OCI-LY7 (cell line): ENCODE measurements around the gene OOSP4A. TPM values are rescaled to one million over a fixed set of nuclear protein-coding genes. Genes with fewer than 3 reads are reported as not detected.
"Not testable (repeated sequence)": the region's sequence is repeated elsewhere in the genome, so short reads cannot be mapped to it uniquely, and the experiment has no call there.

Source experiments
- BruUV-seq: library from RNA; stranded (reverse); fragments of 400-500 nt; replicated peaks from 2 replicates; lab custom pipeline; 2021; lab: Mats Ljungman, UMichigan
- CTCF ChIA-PET: fragments of 300-600 bp; sonication (Branson Sonifier 250); formaldehyde crosslinking; loops from one replicate; lab custom pipeline; 2022; ENCODE audit warnings: antibody characterized with exemption; ENCODE audit not compliant: unreplicated experiment; lab: Charles Lee
- POLR2A ChIA-PET: fragments of 300-600 bp; sonication (Branson Sonifier 250); formaldehyde crosslinking; loops from one replicate; lab custom pipeline; 2022; ENCODE audit warnings: antibody characterized with exemption; lab: Charles Lee
- DNase-seq: peaks from one replicate; pipeline ENCODE4 v3.0.0-alpha.2; 2015; ENCODE audit warnings: low spot score
- H2AFZ ChIP-seq: fragments of 200-600 bp; sonication (generic), shearing (Covaris generic); 2 replicates; pipeline ENCODE4 v1.6.1; 2014; ENCODE audit warnings: mild to moderate bottlenecking, antibody characterized with exemption, low read length, moderate library complexity
- H3K27ac ChIP-seq: fragments of 200-600 bp; sonication (generic); 2 replicates; pipeline ENCODE4 v1.5.1; 2014; ENCODE audit warnings: mixed run types, low read depth, mild to moderate bottlenecking, moderate library complexity, low read length, inconsistent platforms; ENCODE audit not compliant: poor library complexity, severe bottlenecking
- H3K36me3 ChIP-seq: fragments of 200-600 bp; sonication (generic); 2 replicates; pipeline ENCODE4 v1.6.1; 2014; ENCODE audit warnings: mild to moderate bottlenecking, antibody characterized with exemption, low read length, moderate library complexity, mixed read lengths; ENCODE audit not compliant: insufficient read depth
- H3K4me1 ChIP-seq: fragments of 200-600 bp; sonication (generic); 2 replicates; pipeline ENCODE4 v1.5.1; 2014; ENCODE audit warnings: mild to moderate bottlenecking, low read length; ENCODE audit not compliant: insufficient read depth, poor library complexity, severe bottlenecking
- H3K4me2 ChIP-seq: fragments of 200-600 bp; sonication (generic); 2 replicates; pipeline ENCODE4 v1.6.1; 2014; ENCODE audit warnings: mild to moderate bottlenecking, low read length
- H3K4me3 ChIP-seq: fragments of 200-600 bp; sonication (generic); 2 replicates; pipeline ENCODE4 v1.5.1; 2014; ENCODE audit warnings: mild to moderate bottlenecking, low read depth, low read length; ENCODE audit not compliant: poor library complexity, severe bottlenecking
- H3K79me2 ChIP-seq: fragments of 200-600 bp; sonication (generic); 2 replicates; pipeline ENCODE4 v1.6.1; 2016; ENCODE audit warnings: low read depth, mild to moderate bottlenecking, low read length, moderate library complexity, mixed read lengths; ENCODE audit not compliant: insufficient read depth
- H3K9me2 ChIP-seq: fragments of 200-600 bp; sonication (generic); 2 replicates; pipeline ENCODE4 v1.6.1; 2016; ENCODE audit warnings: mild to moderate bottlenecking, low read length, mixed read lengths; ENCODE audit not compliant: insufficient read depth
- H3K9me3 ChIP-seq: fragments of 200-600 bp; sonication (generic); 2 replicates; pipeline ENCODE4 v1.6.1; 2014; ENCODE audit warnings: mild to moderate bottlenecking, mixed run types, low read length, mixed read lengths
- H4K20me1 ChIP-seq: fragments of 200-600 bp; sonication (generic); 2 replicates; pipeline ENCODE4 v1.6.1; 2014; ENCODE audit warnings: mild to moderate bottlenecking, antibody characterized with exemption, low read length, moderate library complexity, mixed read lengths; ENCODE audit not compliant: insufficient read depth
- EZH2phosphoT487 ChIP-seq: fragments of 200-600 bp; sonication (generic); IDR thresholded peaks from 2 replicates; pipeline ENCODE4 v1.6.1; 2018; ENCODE audit warnings: low read depth, borderline replicate concordance, mild to moderate bottlenecking, mixed run types, antibody characterized with exemption, low read length, moderate library complexity, mixed read lengths
- intact Hi-C: fragments of 100-400 bp; cut with micrococcal nuclease; formaldehyde crosslinking; loops from one replicate; pipeline ENCODE4 v1.10.0; 2022; ENCODE audit not compliant: unreplicated experiment
- total RNA-seq, 2 experiments: library from RNA; depleted of rRNA in 1 of 2; stranded (reverse); fragments of >200 nt in 1 of 2; shearing (Covaris generic) in 1 of 2; gene quantifications; 2 replicates each; pipeline ENCODE4 v1.2.3, GENCODE V29; 2014 to 2022
- TF ChIP-seq, protein P1 (sequence below): fragments of 200-600 bp; sonication (generic); conservative IDR thresholded peaks from 2 replicates; pipeline ENCODE4 v1.5.1; 2014; ENCODE audit warnings: mild to moderate bottlenecking, antibody characterized with exemption, low read length, moderate library complexity, mixed read lengths

The OOSP4A gene
- total RNA-seq, 2 experiments from 2014 or later = not detected

DNA sequence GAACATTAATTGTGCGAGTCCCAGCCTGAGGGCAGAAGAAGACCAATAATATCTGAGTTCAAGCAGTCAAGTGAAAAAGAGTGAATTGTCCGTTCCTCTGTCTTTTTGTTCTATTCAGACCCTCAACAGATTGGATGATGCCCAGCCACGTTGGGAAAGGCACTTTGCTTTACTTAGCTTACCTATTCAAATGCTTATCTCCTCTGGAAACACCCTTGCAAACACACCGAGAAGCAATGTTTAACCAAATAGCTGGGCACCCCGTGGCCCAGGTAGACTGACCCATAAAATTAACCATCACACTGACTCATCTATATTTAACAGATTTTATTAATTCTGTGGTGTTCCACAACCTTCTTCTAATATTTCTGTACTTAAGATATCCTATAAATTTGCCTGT lies 9.3 kb downstream of the OOSP4A start:
- Histone ChIP-seq H3K27ac (no peak overlapping the region), H2AFZ (no peak overlapping the region), H4K20me1 (no peaks in the 10 kb centered on the region), H3K36me3 (no peaks in the 10 kb centered on the region), H3K9me2 (no peaks in the 10 kb centered on the region), H3K9me3 (no peaks in the 10 kb centered on the region), H3K4me2 (no peak overlapping the region), H3K4me3 (no peak overlapping the region), H3K4me1 (no peaks in the 10 kb centered on the region), H3K79me2 (no peaks in the 10 kb centered on the region)
- POLR2A ChIA-PET = interaction anchor here (0.6 kb wide), 1 partner anchor 21 kb away, joined by 3 read pairs; no protein-coding TSS in a partner anchor
- no peak for DNase-seq
- CTCF ChIA-PET = no interaction called here
- TF ChIP-seq, protein P1, sequence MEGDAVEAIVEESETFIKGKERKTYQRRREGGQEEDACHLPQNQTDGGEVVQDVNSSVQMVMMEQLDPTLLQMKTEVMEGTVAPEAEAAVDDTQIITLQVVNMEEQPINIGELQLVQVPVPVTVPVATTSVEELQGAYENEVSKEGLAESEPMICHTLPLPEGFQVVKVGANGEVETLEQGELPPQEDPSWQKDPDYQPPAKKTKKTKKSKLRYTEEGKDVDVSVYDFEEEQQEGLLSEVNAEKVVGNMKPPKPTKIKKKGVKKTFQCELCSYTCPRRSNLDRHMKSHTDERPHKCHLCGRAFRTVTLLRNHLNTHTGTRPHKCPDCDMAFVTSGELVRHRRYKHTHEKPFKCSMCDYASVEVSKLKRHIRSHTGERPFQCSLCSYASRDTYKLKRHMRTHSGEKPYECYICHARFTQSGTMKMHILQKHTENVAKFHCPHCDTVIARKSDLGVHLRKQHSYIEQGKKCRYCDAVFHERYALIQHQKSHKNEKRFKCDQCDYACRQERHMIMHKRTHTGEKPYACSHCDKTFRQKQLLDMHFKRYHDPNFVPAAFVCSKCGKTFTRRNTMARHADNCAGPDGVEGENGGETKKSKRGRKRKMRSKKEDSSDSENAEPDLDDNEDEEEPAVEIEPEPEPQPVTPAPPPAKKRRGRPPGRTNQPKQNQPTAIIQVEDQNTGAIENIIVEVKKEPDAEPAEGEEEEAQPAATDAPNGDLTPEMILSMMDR = no peak
- TF ChIP-seq EZH2phosphoT487 = no peak
- intact Hi-C loops = no loop called here
- BruUV-seq = no TSS peak

DNA sequence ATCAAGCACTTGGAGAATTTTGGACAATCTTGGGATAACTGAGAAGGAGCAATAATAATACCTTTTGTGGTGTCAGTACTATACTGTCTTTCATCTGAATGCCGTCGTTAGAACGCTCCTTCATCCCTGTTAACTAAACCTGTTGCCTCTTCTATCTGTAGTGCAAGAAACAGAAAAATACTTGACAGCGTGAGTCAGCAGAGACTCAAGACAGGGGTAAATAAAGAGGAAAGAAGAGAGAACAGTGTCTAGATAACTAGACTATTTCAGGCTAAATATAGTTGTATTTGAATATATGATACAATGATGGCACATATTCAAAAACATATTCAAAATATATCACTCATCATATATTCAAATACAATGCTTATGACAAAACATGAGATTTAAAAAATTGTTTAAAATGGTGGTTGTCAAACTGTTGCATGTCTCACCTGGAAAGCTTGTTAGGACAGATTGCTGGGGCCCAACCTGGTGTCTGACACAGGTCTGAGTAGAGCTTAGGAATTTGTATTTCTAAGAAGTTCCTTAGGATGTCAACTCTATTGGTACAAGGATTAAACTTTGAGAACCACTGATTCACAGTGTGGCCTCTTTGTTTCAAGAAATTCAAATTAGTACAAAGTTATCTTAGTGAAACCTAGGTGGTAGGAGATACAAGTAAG lies 17.4 kb downstream of the OOSP4A start:
- POLR2A ChIA-PET = no interaction called here
- H3K4me1 ChIP-seq = no peaks in the 10 kb centered on the region

DNA sequence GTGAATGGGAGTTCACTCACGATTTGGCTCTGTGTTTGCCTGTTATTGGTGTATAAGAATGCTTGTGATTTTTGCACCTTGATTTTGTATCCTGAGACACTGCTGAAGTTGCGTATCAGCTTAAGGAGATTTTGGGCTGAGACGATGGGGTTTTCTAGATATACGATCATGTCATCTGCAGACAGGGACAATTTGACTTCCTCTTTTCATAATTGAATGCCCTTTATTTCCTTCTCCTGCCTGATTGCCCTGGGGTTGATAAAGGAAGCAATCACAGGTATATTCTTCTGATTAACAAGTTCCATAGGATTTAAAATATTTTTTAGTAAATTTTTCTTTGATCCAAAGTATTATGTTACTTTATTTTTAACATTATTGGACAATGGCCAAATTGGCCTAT lies 18.2 kb downstream of the OOSP4A start:
- H2AFZ ChIP-seq, H3K4me3 ChIP-seq, BruUV-seq, POLR2A ChIA-PET, intact Hi-C loops, H3K36me3 ChIP-seq, H3K27ac ChIP-seq, H3K9me3 ChIP-seq, H3K4me1 ChIP-seq, CTCF ChIA-PET, H3K79me2 ChIP-seq, DNase-seq, H4K20me1 ChIP-seq, H3K9me2 ChIP-seq, H3K4me2 ChIP-seq: not testable (repeated sequence)

More for the DNA sequence above, 17.4 kb downstream of the OOSP4A start:
- no peak for DNase-seq
- no peak overlapping the region for H2AFZ ChIP-seq
- H3K4me3 ChIP-seq = no peak overlapping the region
- intact Hi-C loops = no loop called here
- no peak for TF ChIP-seq EZH2phosphoT487
- TF ChIP-seq, protein P1 = no peak
- no peaks in the 10 kb centered on the region for H3K79me2 ChIP-seq
- H3K27ac ChIP-seq = no peak overlapping the region
- H3K9me3 ChIP-seq = no peaks in the 10 kb centered on the region
- H3K4me2 ChIP-seq = no peak overlapping the region
- BruUV-seq = no TSS peak
- CTCF ChIA-PET = no interaction called here
- H4K20me1 ChIP-seq = no peaks in the 10 kb centered on the region
- H3K36me3 ChIP-seq = no peaks in the 10 kb centered on the region
- no peaks in the 10 kb centered on the region for H3K9me2 ChIP-seq
